Measurements from ENCODE around the gene ATN1.

Gene ATN1

DNA sequence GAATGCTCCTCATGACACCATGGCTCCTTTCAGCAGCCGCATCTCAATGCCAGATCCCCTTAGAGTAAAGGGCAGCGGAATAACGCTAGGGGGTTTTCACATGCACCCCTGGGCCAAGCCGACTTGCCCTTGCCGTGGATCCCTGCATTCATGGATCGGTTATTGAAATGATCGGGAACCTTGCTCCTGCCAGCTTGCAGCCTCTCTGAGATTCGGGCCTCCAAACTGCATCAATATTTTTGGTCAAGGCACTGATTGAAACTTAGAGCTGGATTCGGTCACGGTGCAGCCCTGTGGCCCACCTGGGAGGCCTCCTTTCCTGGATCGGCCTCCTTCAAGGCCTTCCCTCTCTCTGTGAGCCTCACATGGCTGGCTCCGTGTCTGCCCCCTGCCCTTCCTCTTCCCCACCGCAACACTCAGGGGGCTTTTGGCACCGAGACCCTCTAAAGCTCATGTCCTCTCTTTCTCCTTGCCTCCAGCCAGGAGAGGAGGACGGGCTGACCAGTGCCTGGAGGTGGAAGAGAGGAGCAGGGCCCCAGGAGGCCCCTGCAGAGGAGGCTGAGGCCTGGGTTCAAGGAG is 25.2 kb downstream of the ATN1 start:
- Histone ChIP-seq H3K36me3 (peaks cover 56% of the 10 kb centered on the region), H3K27me3 (no peaks in the 10 kb centered on the region), H3K4me3 (ENCODE audit: low read depth in 1 of 2, low read length in 1 of 2) (peak overlapping the region; percentile 88 to 97), H3K9me3 (no peaks in the 10 kb centered on the region), H3K27ac (peak overlapping the region; percentile 99), H3K4me1 (ENCODE audit: control insufficient read depth in 1 of 2, insufficient read depth in 1 of 2, low read depth in 1 of 2, low read length in 1 of 2) (peaks cover 66 to 85% of the 10 kb centered on the region in 2 experiments)
- TF ChIP-seq, protein P1, sequence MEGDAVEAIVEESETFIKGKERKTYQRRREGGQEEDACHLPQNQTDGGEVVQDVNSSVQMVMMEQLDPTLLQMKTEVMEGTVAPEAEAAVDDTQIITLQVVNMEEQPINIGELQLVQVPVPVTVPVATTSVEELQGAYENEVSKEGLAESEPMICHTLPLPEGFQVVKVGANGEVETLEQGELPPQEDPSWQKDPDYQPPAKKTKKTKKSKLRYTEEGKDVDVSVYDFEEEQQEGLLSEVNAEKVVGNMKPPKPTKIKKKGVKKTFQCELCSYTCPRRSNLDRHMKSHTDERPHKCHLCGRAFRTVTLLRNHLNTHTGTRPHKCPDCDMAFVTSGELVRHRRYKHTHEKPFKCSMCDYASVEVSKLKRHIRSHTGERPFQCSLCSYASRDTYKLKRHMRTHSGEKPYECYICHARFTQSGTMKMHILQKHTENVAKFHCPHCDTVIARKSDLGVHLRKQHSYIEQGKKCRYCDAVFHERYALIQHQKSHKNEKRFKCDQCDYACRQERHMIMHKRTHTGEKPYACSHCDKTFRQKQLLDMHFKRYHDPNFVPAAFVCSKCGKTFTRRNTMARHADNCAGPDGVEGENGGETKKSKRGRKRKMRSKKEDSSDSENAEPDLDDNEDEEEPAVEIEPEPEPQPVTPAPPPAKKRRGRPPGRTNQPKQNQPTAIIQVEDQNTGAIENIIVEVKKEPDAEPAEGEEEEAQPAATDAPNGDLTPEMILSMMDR (IDR thresholded peaks at IDR 0.05) = no peak

DNA sequence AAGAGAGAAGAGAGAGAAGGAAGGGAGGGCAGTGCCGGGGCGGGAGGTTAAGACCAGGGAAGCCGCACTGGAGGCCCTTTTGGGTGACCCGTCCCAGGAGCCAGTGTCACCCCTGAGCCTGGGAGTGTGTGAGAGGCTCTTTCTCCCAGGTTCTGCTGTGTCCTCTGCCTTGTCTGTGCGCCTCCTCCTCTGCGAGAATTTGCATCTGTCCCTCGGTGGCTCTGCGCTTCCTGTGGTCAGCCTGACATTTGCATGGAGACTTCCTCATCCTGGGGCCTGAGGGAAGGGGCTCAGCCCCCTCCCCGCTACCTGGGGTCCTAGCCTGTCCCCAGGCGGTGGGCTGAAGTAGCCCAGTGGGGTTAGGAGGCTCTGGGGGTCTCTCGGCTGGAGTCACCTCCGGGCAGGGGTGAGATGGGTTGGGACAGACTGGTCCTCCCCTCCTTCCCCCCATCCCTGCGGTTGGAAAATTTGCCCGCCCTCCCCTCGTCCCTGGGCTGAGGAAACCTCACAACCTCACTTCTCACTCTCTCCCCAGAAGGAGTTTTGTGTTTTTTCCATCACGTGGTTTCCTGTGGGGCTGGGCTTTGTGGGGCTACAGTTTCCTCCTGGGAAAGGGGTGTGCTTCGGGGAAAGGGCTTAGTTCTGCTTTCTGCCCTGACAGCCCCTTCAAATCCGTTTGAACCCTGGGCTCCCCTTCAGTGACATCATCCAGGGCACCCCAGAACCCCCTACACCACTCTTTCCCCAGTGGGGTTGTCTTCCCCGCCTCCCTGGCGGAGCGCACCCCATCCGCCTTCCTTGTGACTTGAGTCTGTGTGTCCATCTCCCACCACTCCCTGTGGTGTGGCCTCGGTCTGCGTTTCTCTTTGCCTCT is 25.9 kb downstream of the ATN1 start:
- Histone ChIP-seq H3K27ac (peak overlapping the region; percentile 99), H3K4me1 (ENCODE audit: control insufficient read depth in 1 of 2, insufficient read depth in 1 of 2, low read depth in 1 of 2, low read length in 1 of 2) (peaks cover 71 to 85% of the 10 kb centered on the region in 2 experiments), H3K27me3 (no peaks in the 10 kb centered on the region), H3K4me3 (ENCODE audit: low read depth in 1 of 2, low read length in 1 of 2) (peak overlapping the region; percentile 88 to 97), H3K9me3 (no peaks in the 10 kb centered on the region), H3K36me3 (peaks cover 64% of the 10 kb centered on the region)
- TF ChIP-seq, protein P1 (IDR thresholded peaks at IDR 0.05) = no peak

DNA sequence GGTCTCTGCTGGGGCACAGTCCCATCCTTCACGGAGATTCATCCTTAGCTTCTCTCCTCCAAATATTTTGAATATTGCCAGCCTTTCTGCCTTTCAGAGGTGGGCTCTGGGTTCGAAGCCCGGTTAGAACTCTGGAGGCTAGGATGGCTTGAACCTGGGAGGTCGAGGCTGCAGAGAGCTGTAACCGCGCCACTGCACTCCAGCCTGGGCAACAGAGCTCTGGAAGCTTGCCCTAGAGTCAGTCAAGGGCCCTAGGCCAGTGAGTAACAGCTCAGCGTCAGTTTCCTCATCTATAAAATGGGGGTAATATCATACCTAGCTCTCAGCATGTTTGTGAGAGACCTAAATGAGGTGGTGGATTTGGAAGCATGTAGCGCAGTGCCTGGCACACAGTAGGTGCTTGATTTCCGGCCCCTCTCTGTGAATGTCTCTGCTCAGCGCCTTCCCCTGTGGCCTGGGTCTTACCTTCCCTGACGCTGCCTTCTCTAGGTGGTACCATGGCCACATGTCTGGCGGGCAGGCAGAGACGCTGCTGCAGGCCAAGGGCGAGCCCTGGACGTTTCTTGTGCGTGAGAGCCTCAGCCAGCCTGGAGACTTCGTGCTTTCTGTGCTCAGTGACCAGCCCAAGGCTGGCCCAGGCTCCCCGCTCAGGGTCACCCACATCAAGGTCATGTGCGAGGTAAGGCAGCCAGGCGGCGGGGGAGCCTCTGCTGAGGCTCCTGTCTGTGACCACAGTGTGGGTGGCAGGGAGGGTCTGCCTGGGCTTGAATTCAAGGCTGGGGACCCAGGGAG is 26.8 kb downstream of the ATN1 start:
- Histone ChIP-seq H3K4me3 (ENCODE audit: low read depth in 1 of 2, low read length in 1 of 2) (peak overlapping the region; percentile 88 to 97), H3K4me1 (ENCODE audit: control insufficient read depth in 1 of 2, insufficient read depth in 1 of 2, low read depth in 1 of 2, low read length in 1 of 2) (peaks cover 72 to 85% of the 10 kb centered on the region in 2 experiments), H3K36me3 (peaks cover 72% of the 10 kb centered on the region)

DNA sequence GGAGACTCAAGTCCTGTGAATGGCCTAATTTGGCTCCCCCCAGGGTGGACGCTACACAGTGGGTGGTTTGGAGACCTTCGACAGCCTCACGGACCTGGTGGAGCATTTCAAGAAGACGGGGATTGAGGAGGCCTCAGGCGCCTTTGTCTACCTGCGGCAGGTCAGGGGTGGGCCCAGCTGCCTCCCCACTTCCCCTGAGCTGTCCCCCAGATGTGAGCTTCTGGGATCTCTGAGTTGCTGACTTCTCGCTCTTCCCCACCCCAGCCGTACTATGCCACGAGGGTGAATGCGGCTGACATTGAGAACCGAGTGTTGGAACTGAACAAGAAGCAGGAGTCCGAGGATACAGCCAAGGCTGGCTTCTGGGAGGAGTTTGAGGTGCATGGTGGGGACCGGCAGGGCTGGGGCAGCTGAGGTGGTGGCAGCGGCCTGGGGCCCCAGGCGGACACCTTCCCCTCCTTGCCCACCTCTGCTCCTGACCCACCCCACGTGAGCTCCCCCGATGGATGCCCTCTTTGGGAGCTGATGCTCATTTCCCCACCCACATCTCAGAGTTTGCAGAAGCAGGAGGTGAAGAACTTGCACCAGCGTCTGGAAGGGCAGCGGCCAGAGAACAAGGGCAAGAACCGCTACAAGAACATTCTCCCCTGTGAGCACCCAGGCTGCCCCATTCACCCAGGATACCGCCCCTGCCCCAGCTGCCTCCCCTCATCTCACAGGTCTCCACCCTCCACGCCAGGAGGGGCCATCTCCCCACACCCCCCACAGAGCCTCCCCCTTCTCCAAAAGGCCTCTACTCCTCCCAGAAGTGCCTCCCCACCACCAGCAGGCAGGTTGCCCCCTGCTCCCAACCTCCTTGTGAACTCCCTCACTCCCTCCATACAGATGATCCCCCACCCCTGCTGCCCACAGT is 27.6 kb downstream of the ATN1 start:
- Histone ChIP-seq H3K27ac (peak overlapping the region; percentile 99), H3K36me3 (peaks cover 80% of the 10 kb centered on the region), H3K9me3 (no peaks in the 10 kb centered on the region), H3K4me1 (ENCODE audit: control insufficient read depth in 1 of 2, insufficient read depth in 1 of 2, low read depth in 1 of 2, low read length in 1 of 2) (peaks cover 73 to 86% of the 10 kb centered on the region in 2 experiments), H3K4me3 (ENCODE audit: low read depth in 1 of 2, low read length in 1 of 2) (peak overlapping the region; percentile 88 to 97), H3K27me3 (no peaks in the 10 kb centered on the region)
- TF ChIP-seq, protein P1 (IDR thresholded peaks at IDR 0.05) = no peak

More for the DNA sequence above, 26.8 kb downstream of the ATN1 start:
- peak overlapping the region; percentile 99 for H3K27ac ChIP-seq
- H3K9me3 ChIP-seq = no peaks in the 10 kb centered on the region
- no peaks in the 10 kb centered on the region for H3K27me3 ChIP-seq
- TF ChIP-seq, protein P1 (IDR thresholded peaks at IDR 0.05) = no peak
